DMS 273 treated with DMSO at 0.1 percent for 48 hours (cell line): ENCODE measurements around the gene PDLIM5.

Experiments used
- DNase-seq: peaks from one replicate; lab custom pipeline; 2025; lab: John Stamatoyannopoulos, UW

The PDLIM5 gene

DNA sequence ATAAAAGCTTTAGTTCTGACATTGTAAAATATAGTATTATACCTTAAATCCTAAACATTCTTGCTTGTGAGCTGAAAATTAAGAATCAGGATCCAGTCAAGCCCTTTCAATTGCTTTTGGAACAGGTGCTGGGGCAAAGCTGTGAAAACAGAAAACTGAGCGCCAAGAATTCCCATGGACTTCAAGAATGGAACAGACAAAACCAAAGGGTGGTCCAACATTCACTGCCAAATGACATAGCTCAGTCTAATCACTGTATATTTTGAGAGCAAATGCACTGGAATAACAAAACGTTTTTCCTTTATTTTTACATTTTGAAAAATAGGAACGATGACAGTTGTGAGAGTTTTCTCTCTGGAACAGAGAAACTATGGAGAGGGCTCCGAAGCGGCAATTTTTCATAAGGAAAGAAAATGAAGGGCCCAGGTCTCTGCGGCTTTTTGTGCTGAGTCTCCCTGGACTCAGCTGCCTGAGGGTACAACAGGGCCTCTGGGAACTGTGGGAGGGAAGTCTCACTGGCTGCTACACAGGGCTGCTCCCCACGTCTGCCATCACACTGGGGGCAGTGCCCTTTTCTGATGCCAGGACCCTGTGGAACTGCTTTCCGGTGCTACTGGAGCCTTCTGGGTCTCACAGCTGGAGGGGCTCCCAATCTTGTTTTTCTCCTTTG, 250.0 kb downstream of the PDLIM5 start:
- DNase-seq = no peak

DNA sequence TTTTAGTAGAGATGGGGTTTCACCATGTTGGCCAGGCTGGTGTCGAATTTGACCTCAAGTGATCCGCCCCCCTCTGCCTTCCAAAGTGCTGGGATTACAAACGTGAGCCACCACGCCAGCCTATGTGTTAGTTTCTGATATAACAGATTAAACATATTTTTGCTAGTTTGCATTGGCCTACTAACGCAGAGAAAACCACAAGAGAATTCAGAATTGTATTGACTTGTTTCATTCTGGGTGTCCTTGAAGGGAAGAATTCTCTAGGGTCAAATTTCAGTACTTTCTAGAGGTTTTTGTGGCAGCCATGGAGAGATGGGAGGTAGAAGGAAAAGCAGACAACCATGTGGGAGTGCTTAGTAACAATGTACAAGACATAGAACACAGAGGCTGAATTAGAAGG, 259.9 kb downstream of the PDLIM5 start:
- DNase-seq = no peak

DNA sequence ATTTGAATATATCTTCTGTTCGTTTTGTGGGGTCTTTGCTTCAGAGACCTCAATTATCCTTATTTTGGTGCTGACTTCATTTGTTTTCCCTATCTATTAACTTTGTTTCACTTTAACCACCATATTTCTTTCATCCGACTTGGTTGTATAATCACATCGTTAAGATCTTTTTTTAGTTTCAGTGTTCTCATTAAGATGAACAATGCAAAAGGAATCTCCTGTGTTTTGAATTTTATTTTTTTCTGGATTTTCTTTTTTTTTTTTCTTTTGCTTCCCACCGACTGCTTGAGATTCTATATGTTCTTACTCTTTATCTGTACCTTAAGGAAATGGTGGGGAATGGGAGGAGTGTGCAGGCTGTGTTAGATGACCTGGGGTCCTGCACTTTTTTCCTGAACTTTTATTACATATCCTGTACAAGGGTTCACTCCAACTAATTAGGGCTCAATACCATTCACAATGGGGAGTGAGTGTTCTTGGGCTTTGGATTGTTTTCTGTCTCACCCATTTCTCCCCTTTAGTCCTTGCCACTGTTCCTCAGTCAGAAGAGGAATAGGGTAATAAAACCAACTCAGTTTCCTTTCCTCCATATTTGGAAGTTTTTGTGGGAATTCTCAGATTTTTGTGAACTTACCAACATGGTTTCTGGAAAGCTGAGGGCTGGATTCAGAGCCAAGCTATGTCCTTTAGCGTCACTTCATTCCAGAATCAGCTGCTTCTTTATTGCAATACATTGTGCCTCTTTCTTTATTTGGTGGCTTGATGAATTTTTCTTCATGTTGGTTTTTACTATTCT, 262.8 kb downstream of the PDLIM5 start:
- no peak for DNase-seq

DNA sequence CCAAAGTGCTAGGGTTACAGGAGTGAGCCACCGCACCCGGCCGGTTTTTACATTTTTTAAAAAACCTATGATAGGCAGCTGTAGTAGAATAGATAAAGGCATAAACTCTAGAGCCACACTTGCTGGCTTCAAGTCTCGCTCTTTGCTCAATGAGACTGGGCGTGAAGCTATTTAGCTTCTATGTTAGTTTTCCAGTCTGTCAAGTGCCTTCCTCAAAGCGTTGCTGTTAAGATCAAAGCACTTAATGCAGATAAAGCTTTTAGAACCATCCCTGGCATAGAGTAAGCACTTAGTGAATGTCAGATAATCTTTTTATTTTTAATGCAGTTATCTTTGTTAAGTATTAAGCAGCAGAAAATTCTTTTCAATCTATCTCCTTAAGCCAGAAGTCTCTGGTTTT, 264.0 kb downstream of the PDLIM5 start:
- no peak for DNase-seq
